ENCODE data around the gene CDH20. TPM values are rescaled to one million over a fixed set of nuclear protein-coding genes. Genes with fewer than 3 reads are reported as not detected.

The CDH20 gene
- total RNA-seq, 2 experiments from 2014 or later = not detected

DNA sequence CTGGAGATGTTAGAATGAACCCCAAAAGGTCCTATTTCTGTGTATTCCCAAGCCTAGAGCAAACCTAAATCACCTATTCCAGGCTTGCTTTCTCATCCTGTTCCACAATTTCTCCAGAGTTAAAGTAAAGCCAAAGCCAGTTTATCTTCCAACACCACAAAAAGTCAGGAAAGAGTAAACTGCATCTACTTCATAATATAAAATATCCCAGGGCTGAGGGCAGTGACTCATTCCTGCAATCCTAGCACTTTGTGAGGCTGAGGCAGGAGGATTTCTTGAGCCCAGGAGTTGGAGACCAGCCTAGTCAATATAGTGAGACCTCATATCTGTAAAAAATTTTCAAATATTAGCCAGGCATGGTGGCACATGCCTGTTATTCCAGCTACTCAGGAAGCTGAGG lies 241.4 kb downstream of the CDH20 start:
- H3K9me3 ChIP-seq (ENCODE audit: low read length) = no peaks in the 10 kb centered on the region
- no peak overlapping the region for H3K4me2 ChIP-seq (ENCODE audit: low read length)
- no peak for DNase-seq (ENCODE audit: low spot score)
- BruUV-seq (replicated peaks) = no TSS peak
- POLR2A ChIA-PET = no interaction called here
- H3K27ac ChIP-seq (ENCODE audit: low read depth, low read length, poor library complexity, severe bottlenecking) = no peak overlapping the region
- intact Hi-C loops (cut with micrococcal nuclease; ENCODE audit: unreplicated experiment) = no loop called here
- no peak overlapping the region for H3K4me3 ChIP-seq (ENCODE audit: low read depth, low read length, poor library complexity, severe bottlenecking)
- H3K79me2 ChIP-seq (ENCODE audit: insufficient read depth, low read depth, low read length) = no peaks in the 10 kb centered on the region
- H3K36me3 ChIP-seq (ENCODE audit: insufficient read depth, low read length) = no peaks in the 10 kb centered on the region
- H4K20me1 ChIP-seq (ENCODE audit: insufficient read depth, low read length) = no peaks in the 10 kb centered on the region
- no peaks in the 10 kb centered on the region for H3K4me1 ChIP-seq (ENCODE audit: insufficient read depth, low read length, poor library complexity, severe bottlenecking)
- CTCF ChIA-PET (ENCODE audit: unreplicated experiment) = no interaction called here
- no peak overlapping the region for H2AFZ ChIP-seq (ENCODE audit: low read length)
- H3K9me2 ChIP-seq (ENCODE audit: insufficient read depth, low read length) = no peaks in the 10 kb centered on the region
- TF ChIP-seq, protein P1, sequence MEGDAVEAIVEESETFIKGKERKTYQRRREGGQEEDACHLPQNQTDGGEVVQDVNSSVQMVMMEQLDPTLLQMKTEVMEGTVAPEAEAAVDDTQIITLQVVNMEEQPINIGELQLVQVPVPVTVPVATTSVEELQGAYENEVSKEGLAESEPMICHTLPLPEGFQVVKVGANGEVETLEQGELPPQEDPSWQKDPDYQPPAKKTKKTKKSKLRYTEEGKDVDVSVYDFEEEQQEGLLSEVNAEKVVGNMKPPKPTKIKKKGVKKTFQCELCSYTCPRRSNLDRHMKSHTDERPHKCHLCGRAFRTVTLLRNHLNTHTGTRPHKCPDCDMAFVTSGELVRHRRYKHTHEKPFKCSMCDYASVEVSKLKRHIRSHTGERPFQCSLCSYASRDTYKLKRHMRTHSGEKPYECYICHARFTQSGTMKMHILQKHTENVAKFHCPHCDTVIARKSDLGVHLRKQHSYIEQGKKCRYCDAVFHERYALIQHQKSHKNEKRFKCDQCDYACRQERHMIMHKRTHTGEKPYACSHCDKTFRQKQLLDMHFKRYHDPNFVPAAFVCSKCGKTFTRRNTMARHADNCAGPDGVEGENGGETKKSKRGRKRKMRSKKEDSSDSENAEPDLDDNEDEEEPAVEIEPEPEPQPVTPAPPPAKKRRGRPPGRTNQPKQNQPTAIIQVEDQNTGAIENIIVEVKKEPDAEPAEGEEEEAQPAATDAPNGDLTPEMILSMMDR (conservative IDR thresholded peaks at IDR 0.05; ENCODE audit: low read length) = no peak
- TF ChIP-seq EZH2phosphoT487 (IDR thresholded peaks at IDR 0.05; ENCODE audit: borderline replicate concordance, low read depth, low read length) = no peak

DNA sequence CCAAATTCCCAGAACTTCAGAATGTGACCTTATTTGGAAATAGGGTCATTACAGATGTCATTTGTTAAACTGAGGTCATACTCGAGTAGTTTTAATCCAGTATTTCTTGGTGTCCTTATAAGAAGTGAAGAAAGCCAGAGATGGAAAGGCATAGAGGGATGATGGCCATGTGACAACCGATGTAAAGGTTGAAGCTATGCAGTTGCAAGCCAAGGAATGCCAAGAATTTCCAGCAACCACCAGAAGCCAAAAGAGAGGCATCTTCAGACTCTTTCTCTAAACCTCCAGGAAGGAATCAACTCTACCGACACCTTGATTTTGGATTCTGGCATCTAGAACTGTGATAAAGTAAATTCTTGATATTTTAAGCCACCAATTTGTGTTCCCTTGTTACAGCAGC lies 242.2 kb downstream of the CDH20 start:
- ChIA-PET POLR2A (no interaction called here), CTCF (ENCODE audit: unreplicated experiment) (no interaction called here)
- H3K9me3 ChIP-seq (ENCODE audit: low read length) = no peaks in the 10 kb centered on the region
- H3K79me2 ChIP-seq (ENCODE audit: insufficient read depth, low read depth, low read length) = no peaks in the 10 kb centered on the region
- no peaks in the 10 kb centered on the region for H4K20me1 ChIP-seq (ENCODE audit: insufficient read depth, low read length)
- TF ChIP-seq, protein P1 (conservative IDR thresholded peaks at IDR 0.05; ENCODE audit: low read length) = no peak
- TF ChIP-seq EZH2phosphoT487 (IDR thresholded peaks at IDR 0.05; ENCODE audit: borderline replicate concordance, low read depth, low read length) = no peak
- H3K4me1 ChIP-seq (ENCODE audit: insufficient read depth, low read length, poor library complexity, severe bottlenecking) = no peaks in the 10 kb centered on the region
- H3K4me3 ChIP-seq (ENCODE audit: low read depth, low read length, poor library complexity, severe bottlenecking) = no peak overlapping the region
- intact Hi-C loops (cut with micrococcal nuclease; ENCODE audit: unreplicated experiment) = no loop called here
- no peak for DNase-seq (ENCODE audit: low spot score)
- no peaks in the 10 kb centered on the region for H3K36me3 ChIP-seq (ENCODE audit: insufficient read depth, low read length)
- BruUV-seq (replicated peaks) = no TSS peak
- no peak overlapping the region for H3K4me2 ChIP-seq (ENCODE audit: low read length)
- no peak overlapping the region for H2AFZ ChIP-seq (ENCODE audit: low read length)
- no peaks in the 10 kb centered on the region for H3K9me2 ChIP-seq (ENCODE audit: insufficient read depth, low read length)
- no peak overlapping the region for H3K27ac ChIP-seq (ENCODE audit: low read depth, low read length, poor library complexity, severe bottlenecking)

DNA sequence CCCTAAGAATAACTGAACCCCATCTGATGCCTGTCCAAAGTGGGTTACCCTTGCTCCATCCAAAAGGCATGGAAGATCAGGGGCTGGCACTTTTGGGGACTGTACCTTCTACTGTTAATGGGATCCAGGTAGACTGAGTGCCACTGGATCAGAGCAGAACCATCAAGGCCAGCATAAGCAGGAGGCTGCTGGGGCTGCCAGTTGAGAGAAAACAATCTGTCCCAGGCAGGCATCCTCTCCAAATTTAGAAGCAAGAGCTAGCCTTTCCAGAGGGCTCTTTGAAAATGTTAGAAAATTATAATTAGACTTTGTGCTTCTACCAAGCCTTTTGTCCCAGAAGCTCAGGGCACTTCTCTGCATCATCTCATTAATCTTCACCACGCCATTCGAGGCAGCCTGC lies 245.6 kb downstream of the CDH20 start:
- no peak for TF ChIP-seq EZH2phosphoT487 (IDR thresholded peaks at IDR 0.05; ENCODE audit: borderline replicate concordance, low read depth, low read length)
- TF ChIP-seq, protein P1 (conservative IDR thresholded peaks at IDR 0.05; ENCODE audit: low read length) = no peak
- H3K79me2 ChIP-seq (ENCODE audit: insufficient read depth, low read depth, low read length) = no peaks in the 10 kb centered on the region
- H4K20me1 ChIP-seq (ENCODE audit: insufficient read depth, low read length) = no peaks in the 10 kb centered on the region
- no peak overlapping the region for H2AFZ ChIP-seq (ENCODE audit: low read length)
- ChIA-PET CTCF (ENCODE audit: unreplicated experiment) (no interaction called here), POLR2A (no interaction called here)
- no peaks in the 10 kb centered on the region for H3K9me2 ChIP-seq (ENCODE audit: insufficient read depth, low read length)
- no peaks in the 10 kb centered on the region for H3K36me3 ChIP-seq (ENCODE audit: insufficient read depth, low read length)
- no peak for DNase-seq (ENCODE audit: low spot score)
- H3K9me3 ChIP-seq (ENCODE audit: low read length) = no peaks in the 10 kb centered on the region
- no TSS peak for BruUV-seq (replicated peaks)
- no peak overlapping the region for H3K27ac ChIP-seq (ENCODE audit: low read depth, low read length, poor library complexity, severe bottlenecking)
- no peak overlapping the region for H3K4me3 ChIP-seq (ENCODE audit: low read depth, low read length, poor library complexity, severe bottlenecking)
- no peak overlapping the region for H3K4me2 ChIP-seq (ENCODE audit: low read length)
- H3K4me1 ChIP-seq (ENCODE audit: insufficient read depth, low read length, poor library complexity, severe bottlenecking) = no peaks in the 10 kb centered on the region
- intact Hi-C loops (cut with micrococcal nuclease; ENCODE audit: unreplicated experiment) = no loop called here
